Caco-2 (cell line): Measurements from ENCODE around the gene HDAC4. TPM values are rescaled to one million over a fixed set of nuclear protein-coding genes. Genes with fewer than 3 reads are reported as not detected.

Experiments
- BruUV-seq: library from RNA; stranded (reverse); fragments of 400-500 nt; replicated peaks from 2 replicates; lab custom pipeline; 2021; lab: Mats Ljungman, UMichigan
- CTCF ChIA-PET: fragments of 300-600 bp; sonication (Branson Sonifier 250); formaldehyde crosslinking; loops from one replicate; lab custom pipeline; 2022; ENCODE audit warnings: antibody characterized with exemption; lab: Charles Lee
- POLR2A ChIA-PET: fragments of 300-600 bp; sonication (Branson Sonifier 250); formaldehyde crosslinking; loops from one replicate; lab custom pipeline; 2022; ENCODE audit warnings: antibody characterized with exemption; lab: Charles Lee
- DNase-seq, 2 experiments: peaks; one replicate each; pipeline versions ENCODE4 v3.0.0 to v3.0.0-alpha.2; 2020 to 2022
- H3K27me3 ChIP-seq: replicated peaks from 2 replicates; pipeline ENCODE4 v1.6.0; 2011; ENCODE audit warnings: low read length; ENCODE audit not compliant: control insufficient read depth, insufficient read depth
- H3K36me3 ChIP-seq: 2 replicates; pipeline ENCODE4 v1.5.1; 2011; ENCODE audit warnings: low read length; ENCODE audit not compliant: control insufficient read depth, insufficient read depth
- H3K4me1 ChIP-seq: fragments of 250-450 bp; sonication (Bioruptor Pico); 2 replicates; pipeline ENCODE4 v1.5.1; 2020; ENCODE audit warnings: mild to moderate bottlenecking
- H3K4me3 ChIP-seq: 2 replicates; pipeline ENCODE4 v1.5.1; 2011; ENCODE audit warnings: low read depth, mild to moderate bottlenecking, control low read depth, low read length
- H3K9me3 ChIP-seq: fragments of 250-450 bp; sonication (Bioruptor Pico); 2 replicates; pipeline ENCODE4 v1.5.1; 2020; ENCODE audit warnings: mild to moderate bottlenecking, moderate library complexity
- H3K27ac Mint-ChIP-seq: one replicate; pipeline ENCODE4 v1.8.0; 2022; ENCODE audit warnings: mixed read lengths; ENCODE audit not compliant: unreplicated experiment
- H3K27me3 Mint-ChIP-seq: one replicate; pipeline ENCODE4 v1.8.0; 2022; ENCODE audit warnings: mixed read lengths; ENCODE audit not compliant: insufficient read depth, unreplicated experiment
- H3K36me3 Mint-ChIP-seq: one replicate; pipeline ENCODE4 v1.8.0; 2022; ENCODE audit warnings: mild to moderate bottlenecking, mixed read lengths; ENCODE audit not compliant: insufficient read depth, unreplicated experiment
- H3K4me1 Mint-ChIP-seq: one replicate; pipeline ENCODE4 v1.8.0; 2022; ENCODE audit warnings: low read depth, mixed read lengths; ENCODE audit not compliant: unreplicated experiment
- H3K4me3 Mint-ChIP-seq: one replicate; pipeline ENCODE4 v1.8.0; 2022; ENCODE audit warnings: mild to moderate bottlenecking, moderate library complexity, mixed read lengths; ENCODE audit not compliant: unreplicated experiment
- H3K9me3 Mint-ChIP-seq: one replicate; pipeline ENCODE4 v1.8.0; 2022; ENCODE audit warnings: mixed read lengths; ENCODE audit not compliant: unreplicated experiment
- CTCF ChIP-seq, 2 experiments: fragments of 200-600 bp in 1 of 2; IDR thresholded peaks; 1 replicate in 1 of 2; 2 replicates in 1 of 2; pipeline versions ENCODE4 v1.5.1 to v1.8.0; 2011 to 2022; ENCODE audit warnings: antibody characterized with exemption in 1 of 2, control low read depth in 1 of 2, inconsistent platforms in 1 of 2, low read depth in 1 of 2, low read length in 1 of 2, mild to moderate bottlenecking in 1 of 2, moderate library complexity in 1 of 2; ENCODE audit not compliant: insufficient read depth in 1 of 2, severe bottlenecking in 1 of 2, unreplicated experiment in 1 of 2
- intact Hi-C: fragments of 100-400 bp; cut with micrococcal nuclease; formaldehyde crosslinking; loops from one replicate; pipeline ENCODE4 v1.10.0; 2022; ENCODE audit not compliant: unreplicated experiment
- total RNA-seq: library from RNA; stranded (reverse); gene quantifications from 2 replicates; pipeline ENCODE4 v1.2.3, GENCODE V29; 2022

Gene HDAC4
- total RNA-seq, 1 experiment from 2014 or later = 15.5 TPM

DNA sequence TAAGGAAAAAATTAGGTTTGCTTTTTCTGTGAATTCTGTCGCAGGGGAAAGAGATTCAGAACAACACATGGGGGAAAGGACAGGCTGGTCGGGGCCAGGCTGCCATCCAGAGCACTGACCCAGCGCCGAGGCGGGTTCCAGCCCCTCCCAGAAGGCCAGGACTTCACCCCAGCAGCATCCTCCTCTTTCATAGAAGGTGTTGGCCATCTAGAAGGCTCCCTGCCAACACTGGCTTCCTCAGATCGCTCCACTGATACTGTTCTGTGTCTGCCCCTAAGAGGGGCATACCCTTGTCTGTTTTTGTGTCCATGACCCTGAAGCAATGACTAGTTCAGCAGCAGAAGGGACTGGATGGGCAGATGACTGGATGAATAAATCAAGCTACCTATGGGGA is 144.5 kb downstream of the HDAC4 start:
- no peaks in the 10 kb centered on the region for H3K9me3 ChIP-seq
- no peak for DNase-seq
- H3K4me1 ChIP-seq = no peaks in the 10 kb centered on the region
- intact Hi-C loops = no loop called here
- BruUV-seq = no TSS peak
- TF ChIP-seq CTCF (IDR thresholded peaks at IDR 0.05; ENCODE audit: insufficient read depth in 1 of 2, low read depth in 1 of 2, low read length in 1 of 2, severe bottlenecking in 1 of 2, unreplicated experiment in 1 of 2) = no peak
- Mint-ChIP-seq H3K27me3 (no peaks in the 10 kb centered on the region), H3K4me3 (no peak overlapping the region), H3K4me1 (no peaks in the 10 kb centered on the region), H3K9me3 (peaks cover 19% of the 10 kb centered on the region), H3K36me3 (peaks cover 5% of the 10 kb centered on the region), H3K27ac (no peak overlapping the region)
- no peaks in the 10 kb centered on the region for H3K36me3 ChIP-seq
- ChIA-PET POLR2A (no interaction called here), CTCF (no interaction called here)
- no peaks in the 10 kb centered on the region for H3K27me3 ChIP-seq
- H3K4me3 ChIP-seq = no peak overlapping the region

DNA sequence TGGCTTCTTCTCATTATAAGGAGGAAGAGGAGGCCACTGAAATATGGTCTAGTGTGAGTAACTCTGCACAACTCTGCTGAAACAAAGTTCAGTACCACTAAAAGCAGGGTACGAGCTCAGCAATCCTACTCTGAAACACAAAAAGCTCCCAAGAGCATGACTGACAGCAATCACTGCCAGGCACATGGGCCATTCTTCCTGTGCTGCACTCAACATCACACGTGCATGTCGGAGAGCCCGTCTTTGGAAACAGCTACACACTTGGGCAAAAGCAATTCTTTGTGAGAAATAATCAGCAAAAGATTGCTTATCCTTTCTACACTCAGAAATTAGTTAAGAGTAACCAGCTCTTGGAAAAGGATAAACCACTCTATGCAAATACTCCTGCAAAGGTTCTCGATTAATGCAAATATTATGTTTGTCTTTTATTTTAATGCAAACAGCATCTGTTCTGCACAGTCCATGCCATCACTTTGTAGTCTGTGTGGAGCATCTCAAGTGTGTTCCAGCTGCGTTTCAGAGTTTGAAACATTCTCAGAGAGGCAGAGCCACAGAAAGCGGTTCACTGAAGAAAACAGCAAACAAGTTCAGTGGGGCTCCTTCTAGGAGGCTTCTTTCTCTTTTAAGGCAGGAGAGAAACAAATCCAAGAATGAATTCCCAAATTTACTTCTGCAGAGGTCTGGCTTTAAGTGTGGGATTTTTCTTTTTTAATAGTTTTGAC is 145.0 kb downstream of the HDAC4 start:
- Mint-ChIP-seq H3K9me3 (peaks cover 19% of the 10 kb centered on the region), H3K36me3 (peaks cover 5% of the 10 kb centered on the region), H3K4me3 (no peak overlapping the region), H3K27me3 (no peaks in the 10 kb centered on the region), H3K27ac (no peak overlapping the region), H3K4me1 (no peaks in the 10 kb centered on the region)
- DNase-seq = no peak
- BruUV-seq = no TSS peak
- Histone ChIP-seq H3K36me3 (no peaks in the 10 kb centered on the region), H3K27me3 (no peaks in the 10 kb centered on the region), H3K4me3 (no peak overlapping the region), H3K9me3 (no peaks in the 10 kb centered on the region), H3K4me1 (no peaks in the 10 kb centered on the region)
- POLR2A ChIA-PET = no interaction called here
- CTCF ChIA-PET = no interaction called here
- intact Hi-C loops = no loop called here
- no peak for TF ChIP-seq CTCF (IDR thresholded peaks at IDR 0.05; ENCODE audit: insufficient read depth in 1 of 2, low read depth in 1 of 2, low read length in 1 of 2, severe bottlenecking in 1 of 2, unreplicated experiment in 1 of 2)

DNA sequence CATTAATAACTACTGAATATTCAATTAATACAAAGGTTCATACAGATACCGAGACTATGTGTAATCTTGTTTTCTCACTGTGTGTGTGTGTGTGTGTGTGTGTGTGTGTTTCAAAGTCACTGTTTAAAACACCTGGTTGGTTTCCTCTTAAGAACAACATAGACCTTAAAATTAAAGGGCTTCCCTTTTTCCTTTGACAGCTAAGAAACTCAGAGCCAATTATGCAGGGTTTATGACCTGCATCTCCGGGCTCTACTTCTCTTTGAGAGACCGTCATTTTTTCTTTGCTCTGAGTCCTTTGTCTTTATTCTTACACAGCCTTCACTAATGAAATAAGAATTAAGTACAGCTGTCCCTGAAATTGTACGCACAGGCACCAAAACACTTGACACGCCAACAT is 145.6 kb downstream of the HDAC4 start:
- no peak overlapping the region for H3K4me3 ChIP-seq
- peaks cover 5% of the 10 kb centered on the region for H3K36me3 Mint-ChIP-seq
- intact Hi-C loops = no loop called here
- H3K4me1 Mint-ChIP-seq = no peaks in the 10 kb centered on the region
- no peaks in the 10 kb centered on the region for H3K4me1 ChIP-seq
- no peak overlapping the region for H3K27ac Mint-ChIP-seq
- CTCF ChIA-PET = no interaction called here
- no peak for DNase-seq
- no peaks in the 10 kb centered on the region for H3K36me3 ChIP-seq
- no peak overlapping the region for H3K4me3 Mint-ChIP-seq
- no peaks in the 10 kb centered on the region for H3K27me3 Mint-ChIP-seq
- H3K9me3 ChIP-seq = no peaks in the 10 kb centered on the region
- no peak for TF ChIP-seq CTCF (IDR thresholded peaks at IDR 0.05; ENCODE audit: insufficient read depth in 1 of 2, low read depth in 1 of 2, low read length in 1 of 2, severe bottlenecking in 1 of 2, unreplicated experiment in 1 of 2)
- BruUV-seq = no TSS peak
- POLR2A ChIA-PET = no interaction called here
- no peaks in the 10 kb centered on the region for H3K27me3 ChIP-seq
- peaks cover 19% of the 10 kb centered on the region for H3K9me3 Mint-ChIP-seq
